Lower lobe of right lung (tissue), 2 donors: ENCODE measurements around the gene TMEM150B. TPM values are rescaled to one million over a fixed set of nuclear protein-coding genes. Genes with fewer than 3 reads are reported as not detected.

Experiments used
- ATAC-seq, 2 donors: fragments of 200-7000 bp; cut with Tn5 transposase; one replicate each; pipeline ENCODE4 v1.9.1; 2020 to 2022; ENCODE audit warnings: mild to moderate bottlenecking in 2 of 2, moderate library complexity in 2 of 2
- DNase-seq: peaks from one replicate; pipeline ENCODE4 v3.0.0-alpha.2; 2020
- H3K27ac ChIP-seq: fragments of 200-600 bp; one replicate; pipeline ENCODE4 v1.8.0; 2022
- H3K27me3 ChIP-seq: fragments of 200-600 bp; one replicate; pipeline ENCODE4 v1.8.0; 2022; ENCODE audit warnings: low read depth
- H3K36me3 ChIP-seq: fragments of 200-600 bp; one replicate; pipeline ENCODE4 v1.8.0; 2022; ENCODE audit warnings: mild to moderate bottlenecking
- H3K4me1 ChIP-seq: fragments of 200-600 bp; one replicate; pipeline ENCODE4 v1.8.0; 2022
- H3K4me3 ChIP-seq: fragments of 200-600 bp; one replicate; pipeline ENCODE4 v1.8.0; 2022; ENCODE audit warnings: mild to moderate bottlenecking
- H3K9me3 ChIP-seq: fragments of 200-600 bp; one replicate; pipeline ENCODE4 v1.8.0; 2022
- intact Hi-C: fragments of 100-400 bp; cut with DNase I; formaldehyde crosslinking; loops from one replicate; pipeline ENCODE4 v1.11.0; 2022
- total RNA-seq: library from RNA; stranded (reverse); fragmentation: NEBNext Ultra II Directional; extraction: Animal tissue kit (Norgen Biotek cat#: 25700); gene quantifications from one replicate; pipeline ENCODE4 v1.2.1, GENCODE V29; 2021
- TF ChIP-seq, protein P1 (sequence below): fragments of 200-600 bp; IDR thresholded peaks from one replicate; pipeline ENCODE4 v1.8.0; 2022; ENCODE audit warnings: antibody characterized with exemption, mild to moderate bottlenecking
- donor health status: DM: no; HTN: yes; CAD: no; lungs with severe emphysema.

TMEM150B gene
- total RNA-seq, 1 donor from 2014 or later = 45.5 TPM

DNA sequence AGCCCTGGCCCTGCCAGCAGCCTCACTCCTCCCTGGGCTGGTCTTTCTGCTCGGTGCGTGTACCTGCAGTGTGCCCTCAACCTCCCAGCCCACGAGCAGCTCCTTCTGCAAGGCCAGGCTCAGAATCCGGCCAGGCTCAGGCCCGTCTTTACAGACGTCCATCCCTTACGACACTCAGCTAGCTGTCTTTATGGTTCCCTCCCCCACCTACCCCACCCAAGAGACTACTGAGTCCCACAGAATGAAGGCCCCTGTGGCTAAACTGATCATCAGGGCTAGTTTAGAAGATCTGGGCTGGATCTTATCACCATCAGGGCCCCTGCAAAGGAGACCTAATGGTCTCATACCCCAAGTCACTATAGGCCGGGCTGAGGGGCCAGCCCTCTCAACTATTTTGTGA, 10.7 kb downstream of the TMEM150B start:
- no peak for ATAC-seq
- H3K4me1 ChIP-seq = no peaks in the 10 kb centered on the region
- TF ChIP-seq, protein P1, sequence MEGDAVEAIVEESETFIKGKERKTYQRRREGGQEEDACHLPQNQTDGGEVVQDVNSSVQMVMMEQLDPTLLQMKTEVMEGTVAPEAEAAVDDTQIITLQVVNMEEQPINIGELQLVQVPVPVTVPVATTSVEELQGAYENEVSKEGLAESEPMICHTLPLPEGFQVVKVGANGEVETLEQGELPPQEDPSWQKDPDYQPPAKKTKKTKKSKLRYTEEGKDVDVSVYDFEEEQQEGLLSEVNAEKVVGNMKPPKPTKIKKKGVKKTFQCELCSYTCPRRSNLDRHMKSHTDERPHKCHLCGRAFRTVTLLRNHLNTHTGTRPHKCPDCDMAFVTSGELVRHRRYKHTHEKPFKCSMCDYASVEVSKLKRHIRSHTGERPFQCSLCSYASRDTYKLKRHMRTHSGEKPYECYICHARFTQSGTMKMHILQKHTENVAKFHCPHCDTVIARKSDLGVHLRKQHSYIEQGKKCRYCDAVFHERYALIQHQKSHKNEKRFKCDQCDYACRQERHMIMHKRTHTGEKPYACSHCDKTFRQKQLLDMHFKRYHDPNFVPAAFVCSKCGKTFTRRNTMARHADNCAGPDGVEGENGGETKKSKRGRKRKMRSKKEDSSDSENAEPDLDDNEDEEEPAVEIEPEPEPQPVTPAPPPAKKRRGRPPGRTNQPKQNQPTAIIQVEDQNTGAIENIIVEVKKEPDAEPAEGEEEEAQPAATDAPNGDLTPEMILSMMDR = no peak

DNA sequence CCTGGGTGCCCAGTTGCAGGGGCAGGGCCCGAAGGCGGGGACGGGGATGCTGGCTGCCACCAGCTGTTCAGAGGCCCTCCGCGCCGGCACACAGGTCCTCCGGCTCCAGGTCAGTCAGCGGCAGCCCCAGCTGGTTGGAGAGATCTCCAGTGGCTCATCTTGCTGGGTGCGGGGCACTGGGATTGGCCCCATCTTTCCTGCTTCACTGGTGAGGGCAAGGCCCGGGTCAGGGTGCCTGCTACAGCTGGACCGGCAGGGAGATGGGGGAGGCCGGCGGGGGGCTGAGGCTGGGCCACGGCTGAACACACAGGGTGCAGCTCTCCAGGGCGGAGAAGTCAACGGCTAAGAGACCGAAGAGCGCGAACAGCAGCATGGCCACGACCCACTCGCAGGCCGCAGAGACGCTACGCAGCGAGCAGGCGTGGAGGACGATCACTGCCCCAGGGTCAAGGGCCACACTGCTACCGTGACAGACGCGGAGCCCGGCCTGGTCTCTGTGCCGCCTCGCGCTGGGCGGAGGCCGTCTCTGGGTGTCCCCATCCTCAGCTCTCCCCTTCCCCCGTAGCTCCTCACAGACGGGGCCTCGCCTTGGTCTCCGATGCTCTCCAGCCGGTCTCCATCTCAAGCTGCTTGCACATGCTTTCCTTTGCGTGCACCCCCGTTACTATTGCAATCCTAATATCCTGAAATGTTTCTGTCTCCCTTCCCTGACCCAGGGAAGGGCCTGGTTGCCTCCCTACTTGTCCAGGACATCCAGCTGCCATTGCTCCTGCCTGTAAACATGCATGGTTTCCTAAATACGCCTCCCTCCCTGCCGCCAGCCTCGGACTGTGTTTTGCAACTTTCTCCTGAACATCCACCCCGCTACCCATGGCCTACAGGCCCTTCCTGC, 12.3 kb downstream of the TMEM150B start:
- Histone ChIP-seq H3K9me3 (no peaks in the 10 kb centered on the region), H3K27ac (no peak overlapping the region), H3K36me3 (no peaks in the 10 kb centered on the region), H3K4me1 (no peaks in the 10 kb centered on the region), H3K4me3 (no peak overlapping the region), H3K27me3 (no peaks in the 10 kb centered on the region)
- peak in 1 of 2 donors; percentile 22 for ATAC-seq
- DNase-seq = no peak
- TF ChIP-seq, protein P1 = no peak
- intact Hi-C loops = no loop called here

More for the DNA sequence above, 10.7 kb downstream of the TMEM150B start:
- intact Hi-C loops = no loop called here
- no peak for DNase-seq
- no peaks in the 10 kb centered on the region for H3K27me3 ChIP-seq
- H3K27ac ChIP-seq = no peak overlapping the region
- H3K9me3 ChIP-seq = no peaks in the 10 kb centered on the region
- H3K36me3 ChIP-seq = no peaks in the 10 kb centered on the region
- no peak overlapping the region for H3K4me3 ChIP-seq

DNA sequence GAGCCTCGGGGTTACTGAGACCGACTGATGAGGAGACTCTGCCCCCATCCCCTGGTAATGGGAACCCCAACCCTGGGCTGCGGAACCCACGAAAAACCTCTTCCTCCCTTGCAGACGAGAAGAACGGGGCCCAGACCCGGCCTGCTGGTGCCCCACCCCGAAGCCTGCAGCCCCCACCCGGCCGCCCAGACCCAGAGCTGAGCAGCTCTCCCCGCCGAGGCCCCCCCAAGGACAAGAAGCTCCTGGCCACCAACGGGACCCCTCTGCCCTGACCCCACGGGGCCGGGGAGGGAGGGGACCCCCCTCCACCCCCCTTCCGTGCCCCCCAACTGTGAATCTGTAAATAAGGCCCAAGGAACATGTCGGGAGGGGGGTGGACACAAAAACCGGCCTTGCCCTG, 13.3 kb downstream of the TMEM150B start:
- H3K4me1 ChIP-seq = no peaks in the 10 kb centered on the region
- no peaks in the 10 kb centered on the region for H3K36me3 ChIP-seq
- H3K27me3 ChIP-seq = no peaks in the 10 kb centered on the region
- intact Hi-C loops = no loop called here
- TF ChIP-seq, protein P1 = no peak
- ATAC-seq = no peak
- H3K9me3 ChIP-seq = no peaks in the 10 kb centered on the region
- DNase-seq = no peak
- no peak overlapping the region for H3K4me3 ChIP-seq
- no peak overlapping the region for H3K27ac ChIP-seq

DNA sequence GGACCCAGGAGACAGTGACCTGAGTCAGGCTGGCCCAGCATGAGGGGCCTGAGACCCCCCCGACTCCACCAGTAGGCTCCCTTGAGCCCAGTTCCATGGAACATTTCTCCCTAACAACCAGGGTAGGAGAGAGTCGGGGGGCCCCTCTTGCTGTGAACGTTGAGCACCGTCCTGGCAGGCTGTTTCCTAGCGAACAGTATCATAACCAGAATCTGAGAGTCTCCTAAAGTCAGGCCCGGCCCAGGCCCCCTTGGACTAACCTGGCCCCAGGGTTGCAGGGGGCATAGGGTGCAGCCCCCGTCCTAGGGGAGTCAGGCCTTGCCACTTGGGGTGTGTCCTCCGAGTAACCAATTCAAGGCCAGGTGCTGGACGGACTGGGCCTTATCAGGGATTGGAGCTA, 13.7 kb downstream of the TMEM150B start:
- DNase-seq (no peak), ATAC-seq (no peak)
- Histone ChIP-seq H3K4me3 (no peak overlapping the region), H3K36me3 (no peaks in the 10 kb centered on the region), H3K27ac (no peak overlapping the region), H3K9me3 (no peaks in the 10 kb centered on the region), H3K27me3 (no peaks in the 10 kb centered on the region), H3K4me1 (no peaks in the 10 kb centered on the region)
- intact Hi-C loops = no loop called here
- TF ChIP-seq, protein P1 = no peak

DNA sequence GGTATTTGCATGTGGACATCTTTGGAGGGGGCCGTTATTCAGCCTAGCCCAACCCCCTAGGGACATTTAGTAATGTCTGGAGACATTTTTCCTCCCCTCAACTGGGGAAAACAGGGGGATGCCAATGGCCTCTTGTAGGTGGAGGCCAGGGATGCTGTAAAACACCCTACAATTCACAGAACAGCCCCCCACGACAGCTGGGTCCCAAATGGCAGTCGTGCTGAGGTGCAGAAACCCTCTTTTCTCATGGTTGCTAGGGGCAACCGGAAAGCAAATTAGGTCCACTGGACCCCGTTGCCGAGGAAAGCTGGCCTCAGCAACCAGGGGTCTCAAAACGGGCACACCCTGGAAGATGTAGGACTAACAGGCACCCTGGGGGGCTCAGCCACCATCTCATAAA, 14.6 kb downstream of the TMEM150B start:
- DNase-seq (no peak), ATAC-seq (no peak)
- Histone ChIP-seq H3K27ac (no peak overlapping the region), H3K4me1 (no peaks in the 10 kb centered on the region), H3K9me3 (no peaks in the 10 kb centered on the region), H3K27me3 (no peaks in the 10 kb centered on the region), H3K4me3 (no peak overlapping the region), H3K36me3 (no peaks in the 10 kb centered on the region)
- TF ChIP-seq, protein P1 = no peak
- intact Hi-C loops = no loop called here
